GM15510 (cell line): ENCODE results near the gene DIDO1.

Source experiments
- POLR2A ChIP-seq: IDR thresholded peaks from 3 replicates; pipeline ENCODE4 v1.6.1; 2011; ENCODE audit warnings: borderline replicate concordance; ENCODE audit not compliant: insufficient read length; ENCODE audit errors: extremely low read depth

DIDO1 gene

GRCh38 chr20:62944746-62945145 lies 18.4 kb upstream of the DIDO1 start:
- TF ChIP-seq POLR2A = no peak

DNA sequence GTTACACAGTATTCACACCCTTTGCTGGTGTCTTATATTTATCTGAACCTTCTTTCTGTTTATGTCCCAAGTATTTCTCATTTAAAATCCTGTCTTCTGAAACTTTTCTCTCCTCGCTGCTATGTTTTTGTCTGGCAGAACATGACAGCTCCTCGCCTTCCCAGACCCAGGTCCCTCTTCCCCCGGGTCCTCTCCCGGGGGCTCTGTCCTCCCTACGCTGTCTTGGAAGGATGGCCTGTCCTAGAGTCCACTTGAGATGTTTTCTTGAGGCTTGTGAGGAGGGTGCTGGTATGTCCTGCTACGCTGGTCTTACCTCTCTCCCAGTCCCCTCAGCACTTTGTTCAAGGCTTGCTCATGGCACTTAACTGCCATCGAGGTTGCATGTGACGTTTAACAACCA lies 17.9 kb upstream of the DIDO1 start:
- TF ChIP-seq POLR2A = no peak

DNA sequence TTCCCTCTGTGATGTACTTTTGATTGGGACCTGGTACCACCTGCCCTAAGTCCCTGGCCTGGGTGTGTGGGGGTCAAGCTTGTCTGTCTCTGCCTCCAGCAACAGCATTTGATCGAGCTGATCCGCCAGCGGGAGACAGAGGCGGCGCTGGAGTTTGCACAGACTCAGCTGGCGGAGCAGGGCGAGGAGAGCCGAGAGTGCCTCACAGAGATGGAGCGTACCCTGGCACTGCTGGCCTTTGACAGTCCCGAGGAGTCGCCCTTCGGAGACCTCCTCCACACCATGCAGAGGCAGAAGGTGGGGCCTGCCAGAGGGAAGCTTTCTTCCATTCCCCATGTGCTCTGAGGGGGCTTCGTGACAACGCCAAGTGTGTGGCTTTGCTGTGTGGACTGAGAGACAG lies 17.1 kb upstream of the DIDO1 start:
- TF ChIP-seq POLR2A = no peak

- TF ChIP-seq POLR2A = no peak
Measured at GRCh38 chr20:62942456-62942855, 16.2 kb upstream of the DIDO1 start.

GRCh38 chr20:62941792-62942191 lies 15.5 kb upstream of the DIDO1 start:
- no peak for TF ChIP-seq POLR2A

DNA sequence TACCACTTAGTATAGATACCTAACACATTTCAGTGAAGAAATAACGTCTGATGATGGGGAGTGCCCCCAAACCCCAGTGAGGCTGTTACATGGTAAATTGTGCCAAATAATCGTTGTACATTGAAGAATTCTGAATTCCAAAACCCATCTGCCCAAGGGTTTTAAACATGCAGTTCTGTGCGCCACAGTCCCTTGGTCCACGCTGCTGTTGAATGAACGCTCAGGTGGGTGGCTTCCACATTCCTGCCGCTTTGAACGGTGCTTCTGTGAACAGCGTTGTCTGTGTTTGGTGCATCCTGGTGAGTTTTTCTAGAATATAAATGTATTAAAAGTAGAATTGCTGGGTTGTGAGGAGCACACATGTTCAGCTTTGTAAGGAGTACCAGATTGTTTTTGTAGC lies 14.6 kb upstream of the DIDO1 start:
- TF ChIP-seq POLR2A = no peak

GRCh38 chr20:62938105-62938888 lies 12.0 kb upstream of the DIDO1 start, which contains the start of gene GID8:
TSS of gene GID8 (plus strand) at chr20:62938147. CDS start at chr20:62941503, 3,356 bp downstream.
- no peak for TF ChIP-seq POLR2A

GRCh38 chr20:62937268-62938104 lies 11.2 kb upstream of the DIDO1 start:
- peak; percentile 73 for TF ChIP-seq POLR2A

- TF ChIP-seq POLR2A = no peak
Measured at GRCh38 chr20:62935968-62936585, 9.8 kb upstream of the DIDO1 start.

GRCh38 chr20:62935204-62935967 lies 9.1 kb upstream of the DIDO1 start:
- no peak for TF ChIP-seq POLR2A

- TF ChIP-seq POLR2A = no peak
Measured at GRCh38 chr20:62933966-62934365, 7.7 kb upstream of the DIDO1 start.

DNA sequence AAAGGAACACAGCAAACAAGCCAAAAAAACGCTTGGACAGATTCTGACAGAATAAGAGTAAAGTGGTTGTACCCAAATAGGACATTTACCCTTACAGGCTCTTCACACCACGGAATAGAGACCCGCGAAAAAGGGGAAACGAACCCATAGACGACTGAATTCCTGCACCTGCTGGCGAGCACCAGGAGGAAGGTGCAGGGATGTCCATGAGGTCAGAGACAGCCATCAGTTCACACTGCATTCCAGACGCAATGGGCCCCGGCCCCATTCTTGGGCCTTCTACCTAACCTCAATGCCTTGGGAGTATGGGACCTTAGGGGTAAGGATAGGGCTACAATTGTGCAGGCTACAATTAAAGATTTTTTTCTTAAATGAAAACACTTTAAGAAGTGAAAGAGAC lies 5.2 kb upstream of the DIDO1 start:
- no peak for TF ChIP-seq POLR2A

- TF ChIP-seq POLR2A = peak; percentile 16
Measured at GRCh38 chr20:62929051-62929538, 2.8 kb upstream of the DIDO1 start.

GRCh38 chr20:62928246-62928939 lies 2.1 kb upstream of the DIDO1 start:
- no peak for TF ChIP-seq POLR2A
